ENCODE measurements around the gene ATXN10. TPM values are rescaled to one million over a fixed set of nuclear protein-coding genes. Genes with fewer than 3 reads are reported as not detected.
A peak's percentile ranks its signal among the peaks of the same experiment; 100 is the strongest.

ATXN10 gene
- total RNA-seq, 2 experiments from 2014 or later, result 43.8 to 48.0 TPM

DNA sequence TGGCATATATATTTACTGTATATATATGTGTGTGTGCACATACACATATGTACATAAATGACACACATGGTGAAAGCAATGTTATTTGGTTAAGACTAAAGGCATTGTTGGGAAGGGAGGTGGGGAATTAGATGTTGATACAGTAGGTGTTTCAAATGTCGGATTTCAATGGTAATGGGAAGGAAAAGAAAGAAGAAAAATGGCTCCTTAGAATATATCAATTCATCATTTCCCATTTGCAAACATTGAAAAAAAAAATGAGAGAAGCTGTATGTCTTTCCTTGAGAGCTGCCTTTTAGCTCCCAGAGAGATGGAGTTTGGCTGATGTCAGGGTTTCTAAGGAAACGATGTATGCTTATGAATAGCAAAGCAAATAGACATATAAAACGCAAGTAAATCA, 33.4 kb upstream of the ATXN10 start:
- CTCF ChIA-PET, result no interaction called here
- H3K4me1 Mint-ChIP-seq (ENCODE audit: low read depth), result no peaks in the 10 kb centered on the region
- H3K4me3 ChIP-seq (ENCODE audit: low read length), result no peak overlapping the region
- no peaks in the 10 kb centered on the region for H3K36me3 ChIP-seq (ENCODE audit: insufficient read depth, low read length)
- peaks cover 14 to 32% of the 10 kb centered on the region in 2 experiments for H3K27me3 ChIP-seq (ENCODE audit: control insufficient read depth in 1 of 2, insufficient read depth in 2 of 2, low read length in 2 of 2)
- H3K27ac Mint-ChIP-seq, result no peak overlapping the region
- no peaks in the 10 kb centered on the region for H3K9me3 Mint-ChIP-seq
- no peak for TF ChIP-seq CTCF (IDR thresholded peaks at IDR 0.05)
- H3K9me3 ChIP-seq (ENCODE audit: control insufficient read depth in 1 of 2, insufficient read depth in 1 of 2, low read length in 2 of 2), result peaks cover 0 to 8% of the 10 kb centered on the region in 2 experiments
- DNase-seq (no peak), ATAC-seq (ENCODE audit: poor library complexity) (no peak)
- H3K4me1 ChIP-seq (ENCODE audit: insufficient read depth, low read length), result peaks cover 17% of the 10 kb centered on the region
- H3K27ac ChIP-seq (ENCODE audit: low read depth in 1 of 2, low read length in 2 of 2), result no peak overlapping the region
- intact Hi-C loops (cut with DNase I, micrococcal nuclease), result no loop called here
- POLR2A ChIA-PET, result no interaction called here
- no peak overlapping the region for H3K4me3 Mint-ChIP-seq
- peaks cover 88% of the 10 kb centered on the region for H3K27me3 Mint-ChIP-seq
- no peaks in the 10 kb centered on the region for H3K36me3 Mint-ChIP-seq (ENCODE audit: low read depth)

- H3K27me3 Mint-ChIP-seq, result peaks cover 80% of the 10 kb centered on the region
- ATAC-seq (ENCODE audit: poor library complexity), result no peak
- Histone ChIP-seq H3K36me3 (ENCODE audit: insufficient read depth, low read length) (no peaks in the 10 kb centered on the region), H3K4me1 (ENCODE audit: insufficient read depth, low read length) (peaks cover 17% of the 10 kb centered on the region), H3K27me3 (ENCODE audit: control insufficient read depth in 1 of 2, insufficient read depth in 2 of 2, low read length in 2 of 2) (peaks cover 15 to 32% of the 10 kb centered on the region in 2 experiments), H3K27ac (ENCODE audit: low read depth in 1 of 2, low read length in 2 of 2) (no peak overlapping the region), H3K4me3 (ENCODE audit: low read length) (no peak overlapping the region), H3K9me3 (ENCODE audit: control insufficient read depth in 1 of 2, insufficient read depth in 1 of 2, low read length in 2 of 2) (peaks cover 0 to 8% of the 10 kb centered on the region in 2 experiments)
- H3K27ac Mint-ChIP-seq, result no peak overlapping the region
- H3K4me3 Mint-ChIP-seq, result no peak overlapping the region
- no peaks in the 10 kb centered on the region for H3K9me3 Mint-ChIP-seq
- CTCF ChIA-PET, result no interaction called here
- POLR2A ChIA-PET, result no interaction called here
- intact Hi-C loops (cut with DNase I, micrococcal nuclease), result no loop called here
- TF ChIP-seq CTCF (IDR thresholded peaks at IDR 0.05), result no peak
- H3K36me3 Mint-ChIP-seq (ENCODE audit: low read depth), result no peaks in the 10 kb centered on the region
- no peaks in the 10 kb centered on the region for H3K4me1 Mint-ChIP-seq (ENCODE audit: low read depth)
- peak in 2 of 14 experiments; percentile 34 to 42 for DNase-seq
Observed at GRCh38 chr22:45638834-45639746, 32.5 kb upstream of the ATXN10 start.

DNA sequence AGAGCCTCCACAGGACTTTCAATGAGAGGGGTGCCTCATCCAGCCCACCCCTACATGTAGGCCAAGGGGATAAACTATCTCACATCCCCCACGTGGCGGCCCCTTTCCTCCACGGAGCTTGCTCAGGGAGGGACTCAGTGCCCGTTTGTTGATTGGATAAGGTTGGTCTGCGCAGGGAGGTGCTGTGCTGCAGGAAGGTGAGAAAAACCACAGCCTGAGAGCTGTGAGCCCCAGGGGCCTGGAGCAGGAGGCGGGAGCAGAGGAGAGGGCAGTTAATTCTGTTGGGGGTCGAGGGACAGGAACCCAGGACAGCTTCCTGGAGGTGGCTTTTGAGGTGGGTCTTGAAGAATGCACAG, 31.9 kb upstream of the ATXN10 start:
- H3K9me3 Mint-ChIP-seq, result no peaks in the 10 kb centered on the region
- intact Hi-C loops (cut with DNase I, micrococcal nuclease), result loop anchor here in 1 of 2 experiments (10.0 kb wide), 1 partner anchor 225 kb away; no protein-coding TSS in a partner anchor
- ATAC-seq (ENCODE audit: poor library complexity) (no peak), DNase-seq (peak in 1 of 14 experiments; percentile 25)
- Histone ChIP-seq H3K36me3 (ENCODE audit: insufficient read depth, low read length) (no peaks in the 10 kb centered on the region), H3K27ac (ENCODE audit: low read depth in 1 of 2, low read length in 2 of 2) (no peak overlapping the region), H3K9me3 (ENCODE audit: control insufficient read depth in 1 of 2, insufficient read depth in 1 of 2, low read length in 2 of 2) (peaks cover 0 to 8% of the 10 kb centered on the region in 2 experiments), H3K4me3 (ENCODE audit: low read length) (no peak overlapping the region), H3K4me1 (ENCODE audit: insufficient read depth, low read length) (peaks cover 17% of the 10 kb centered on the region), H3K27me3 (ENCODE audit: control insufficient read depth in 1 of 2, insufficient read depth in 2 of 2, low read length in 2 of 2) (peaks cover 17 to 34% of the 10 kb centered on the region in 2 experiments)
- CTCF ChIA-PET, result no interaction called here
- no peaks in the 10 kb centered on the region for H3K4me1 Mint-ChIP-seq (ENCODE audit: low read depth)
- POLR2A ChIA-PET, result no interaction called here
- no peak for TF ChIP-seq CTCF (IDR thresholded peaks at IDR 0.05)
- no peaks in the 10 kb centered on the region for H3K36me3 Mint-ChIP-seq (ENCODE audit: low read depth)
- H3K27ac Mint-ChIP-seq, result no peak overlapping the region
- peaks cover 79% of the 10 kb centered on the region for H3K27me3 Mint-ChIP-seq
- H3K4me3 Mint-ChIP-seq, result no peak overlapping the region
